HG02571 (cell line): ENCODE data around the gene APBA2.
"Not testable (repeated sequence)": the region's sequence is repeated elsewhere in the genome, so short reads cannot be mapped to it uniquely, and the experiment has no call there.

ENCODE experiments used
- ATAC-seq: cut with Tn5 transposase; IDR thresholded peaks from one replicate; pipeline ENCODE4 v1.9.1; 2021; ENCODE audit warnings: mild to moderate bottlenecking, moderate library complexity; ENCODE audit not compliant: unreplicated experiment

The APBA2 gene

GRCh38 chr15:29141308-29142128 lies 255.7 kb downstream of the APBA2 start:
- ATAC-seq, result no peak

GRCh38 chr15:29142129-29142747 lies 256.5 kb downstream of the APBA2 start:
- ATAC-seq, result no peak

GRCh38 chr15:29143293-29143692 lies 257.5 kb downstream of the APBA2 start:
- no peak for ATAC-seq

- no peak for ATAC-seq
These were observed 258.3 kb downstream of the APBA2 start for GRCh38 chr15:29143909-29144635.

- ATAC-seq, result no peak
These were observed 263.9 kb downstream of the APBA2 start for GRCh38 chr15:29149738-29150075.

GRCh38 chr15:29150515-29151483 lies 265.0 kb downstream of the APBA2 start:
- no peak for ATAC-seq

GRCh38 chr15:29151484-29151857 lies 265.7 kb downstream of the APBA2 start:
- no peak for ATAC-seq

DNA sequence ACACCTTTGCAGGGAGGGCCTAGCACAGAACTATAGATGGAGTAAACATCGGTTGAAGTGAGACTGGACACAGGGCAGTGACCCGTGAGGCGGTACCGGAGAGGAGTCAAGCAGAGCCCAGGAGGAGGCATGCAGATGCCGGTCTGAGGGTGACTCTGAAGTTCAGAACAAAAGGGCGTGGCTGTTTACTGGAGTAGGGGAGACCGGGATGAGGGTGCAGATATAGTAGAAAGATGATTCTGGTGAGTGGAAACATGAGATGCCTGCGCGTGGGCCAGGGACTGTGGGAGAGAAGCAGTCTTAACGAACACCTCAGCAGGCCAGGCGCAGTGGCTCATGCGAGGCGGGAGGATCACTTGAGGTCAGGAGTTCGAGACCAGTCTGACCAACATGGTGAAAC lies 270.7 kb downstream of the APBA2 start:
- ATAC-seq, result no peak

- ATAC-seq, result no peak
These were observed 274.1 kb downstream of the APBA2 start for GRCh38 chr15:29159771-29160455.

- ATAC-seq, result no peak
These were observed 276.6 kb downstream of the APBA2 start for GRCh38 chr15:29162411-29162810.

DNA sequence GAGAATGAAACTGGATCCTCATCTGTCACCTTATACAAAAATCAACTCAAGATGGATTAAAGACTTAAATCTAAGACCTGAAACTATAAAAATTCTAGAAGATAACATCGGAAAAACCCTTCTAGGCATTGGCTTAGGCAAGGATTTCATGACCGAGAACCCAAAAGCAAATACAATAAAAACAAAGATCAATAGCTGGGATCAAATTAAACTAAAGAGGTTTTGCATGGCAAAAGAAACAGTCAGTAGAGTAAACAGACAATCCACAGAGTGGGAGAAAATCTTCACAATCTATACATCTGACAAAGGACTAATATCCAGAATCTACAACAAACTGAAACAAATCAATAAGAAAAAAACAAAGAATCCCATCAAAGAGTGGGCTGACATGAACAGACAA lies 281.3 kb downstream of the APBA2 start:
- ATAC-seq, result not testable (repeated sequence)
